SK-N-SH (cell line): ENCODE measurements around the gene DGKE. TPM values are rescaled to one million over a fixed set of nuclear protein-coding genes. Genes with fewer than 3 reads are reported as not detected.

Source experiments
- CTCF ChIA-PET: fragments of 300-600, 350-600 bp; formaldehyde crosslinking; extraction: SDS; loops from one replicate; lab custom pipeline; 2021; lab: Yijun Ruan, JAX
- POLR2A ChIA-PET: fragments of 350-600 bp; sonication (Branson Sonifier 250); formaldehyde crosslinking; extraction: SDS; loops from one replicate; lab custom pipeline; 2020; ENCODE audit warnings: antibody characterized with exemption, inconsistent platforms; lab: Yijun Ruan, JAX
- DNase-seq: peaks from one replicate; pipeline ENCODE4 v3.0.0; 2012
- H2AFZ ChIP-seq: fragments of 200-600 bp; sonication (generic); 2 replicates; pipeline ENCODE4 v1.8.1; 2016; ENCODE audit warnings: antibody characterized with exemption, mild to moderate bottlenecking, low read depth
- H3F3A ChIP-seq: fragments of 200-600 bp; sonication (generic); replicated peaks from 2 replicates; pipeline ENCODE3; 2016; ENCODE audit warnings: antibody characterized with exemption, mild to moderate bottlenecking; ENCODE audit not compliant: insufficient read depth
- H3K27ac ChIP-seq, 2 experiments: fragments of 200-500 bp in 1 of 2; fragments of 200-600 bp in 1 of 2; sonication (Bioruptor generic) in 1 of 2; sonication (generic), shearing (Covaris generic) in 1 of 2; 2 replicates each; pipeline versions ENCODE4 v1.5.1 to v1.6.1; 2014 to 2016; ENCODE audit warnings: low read depth in 2 of 2, inconsistent platforms in 1 of 2, low read length in 1 of 2, mild to moderate bottlenecking in 1 of 2, mixed read lengths in 1 of 2
- H3K27me3 ChIP-seq: fragments of 200-600 bp; sonication (generic), shearing (Covaris generic); 2 replicates; pipeline ENCODE4 v1.6.1; 2016; ENCODE audit warnings: mixed run types; ENCODE audit not compliant: insufficient read depth
- H3K36me3 ChIP-seq, 2 experiments: fragments of 200-500 bp in 1 of 2; fragments of 200-600 bp in 1 of 2; sonication (Bioruptor generic) in 1 of 2; sonication (generic) in 1 of 2; replicated peaks in 1 of 2; 2 replicates each; pipeline versions ENCODE3 to v1.5.1; 2014 to 2016; ENCODE audit warnings: low read length in 1 of 2, mild to moderate bottlenecking in 1 of 2; ENCODE audit not compliant: insufficient read depth in 2 of 2, control insufficient read depth in 1 of 2
- H3K4me1 ChIP-seq, 2 experiments: fragments of 200-500 bp in 1 of 2; fragments of 200-600 bp in 1 of 2; sonication (Bioruptor generic) in 1 of 2; sonication (generic), shearing (Covaris generic) in 1 of 2; 2 replicates each; pipeline versions ENCODE4 v1.5.1 to v1.6.1; 2014 to 2016; ENCODE audit warnings: low read depth in 1 of 2, low read length in 1 of 2, mixed run types in 1 of 2; ENCODE audit not compliant: insufficient read depth in 2 of 2, control insufficient read depth in 1 of 2
- H3K4me2 ChIP-seq: fragments of 200-600 bp; sonication (generic), shearing (Covaris generic); 2 replicates; pipeline ENCODE4 v1.6.1; 2017; ENCODE audit warnings: mixed run types
- H3K4me3 ChIP-seq, 2 experiments: fragments of 200-500 bp in 1 of 2; fragments of 200-600 bp in 1 of 2; sonication (Bioruptor generic) in 1 of 2; sonication (generic), shearing (Covaris generic) in 1 of 2; 2 replicates each; pipeline versions ENCODE4 v1.5.1 to v1.8.1; 2014 to 2016; ENCODE audit warnings: low read depth in 2 of 2, inconsistent platforms in 1 of 2, low read length in 1 of 2, mild to moderate bottlenecking in 1 of 2, mixed read lengths in 1 of 2, moderate library complexity in 1 of 2
- H3K79me2 ChIP-seq: fragments of 200-600 bp; sonication (generic); 2 replicates; pipeline ENCODE4 v1.8.1; 2017; ENCODE audit warnings: mild to moderate bottlenecking; ENCODE audit not compliant: insufficient read depth
- H3K9ac ChIP-seq: fragments of 200-600 bp; sonication (generic); 2 replicates; pipeline ENCODE4 v1.6.1; 2017; ENCODE audit warnings: mixed run types
- H3K9me2 ChIP-seq: fragments of 200-600 bp; sonication (generic); 2 replicates; pipeline ENCODE4 v1.6.1; 2017; ENCODE audit warnings: mixed run types
- H3K9me3 ChIP-seq: fragments of 200-600 bp; sonication (generic); 2 replicates; pipeline ENCODE4 v1.6.1; 2017; ENCODE audit warnings: mixed run types, mild to moderate bottlenecking, moderate library complexity
- H4K20me1 ChIP-seq: fragments of 200-600 bp; sonication (generic); 2 replicates; pipeline ENCODE4 v1.6.1; 2017; ENCODE audit warnings: mild to moderate bottlenecking, mixed run types; ENCODE audit not compliant: insufficient read depth
- CHD2 ChIP-seq: fragments of 150-350 bp; IDR thresholded peaks from 2 replicates; pipeline ENCODE4 v1.6.1; 2018; ENCODE audit warnings: low read length; ENCODE audit not compliant: partially characterized antibody
- CTCF ChIP-seq: fragments of 200-600 bp; sonication (generic); IDR thresholded peaks from 2 replicates; pipeline ENCODE4 v1.6.1; 2017; ENCODE audit warnings: antibody characterized with exemption, mild to moderate bottlenecking, moderate library complexity
- ELF1 ChIP-seq: IDR thresholded peaks from 2 replicates; pipeline ENCODE4 v1.4.0; 2012
- EP300 ChIP-seq, 2 experiments: IDR thresholded peaks; 2 replicates each; pipeline versions ENCODE4 v1.4.0 to v1.6.1; 2012; ENCODE audit warnings: borderline replicate concordance in 1 of 2, low read depth in 1 of 2, low read length in 1 of 2
- FOSL2 ChIP-seq: IDR thresholded peaks from 2 replicates; pipeline ENCODE4 v1.4.0; 2012; ENCODE audit warnings: low read depth, mild to moderate bottlenecking, moderate library complexity, borderline replicate concordance
- FOXM1 ChIP-seq: IDR thresholded peaks from 2 replicates; pipeline ENCODE4 v1.4.0; 2012; ENCODE audit warnings: low read depth, mild to moderate bottlenecking
- GABPA ChIP-seq: IDR thresholded peaks from 2 replicates; pipeline ENCODE4 v1.4.0; 2012; ENCODE audit warnings: low read depth, mild to moderate bottlenecking
- GATA2 ChIP-seq: sonication (generic); formaldehyde crosslinking; IDR thresholded peaks from 2 replicates; pipeline ENCODE4 v1.5.0; 2020; ENCODE audit warnings: mild to moderate bottlenecking, missing genetic modification reagents
- JUND ChIP-seq: IDR thresholded peaks from 2 replicates; pipeline ENCODE4 v1.4.0; 2012
- NFIC ChIP-seq: IDR thresholded peaks from 2 replicates; pipeline ENCODE4 v1.4.0; 2012; ENCODE audit warnings: borderline replicate concordance
- NRF1 ChIP-seq: IDR thresholded peaks from 2 replicates; pipeline ENCODE4 v1.6.1; 2012; ENCODE audit warnings: low read depth, mild to moderate bottlenecking, low read length
- REST ChIP-seq: IDR thresholded peaks from 2 replicates; pipeline ENCODE4 v1.6.1; 2012; ENCODE audit warnings: mild to moderate bottlenecking, low read depth, low read length, moderate library complexity
- RFX5 ChIP-seq: IDR thresholded peaks from 2 replicates; pipeline ENCODE4 v1.6.1; 2012; ENCODE audit warnings: mild to moderate bottlenecking, improper control_type of control experiment, low read length
- RXRA ChIP-seq: IDR thresholded peaks from 2 replicates; pipeline ENCODE4 v1.4.0; 2012; ENCODE audit warnings: low read depth, mild to moderate bottlenecking, borderline replicate concordance
- SMC3 ChIP-seq: IDR thresholded peaks from 2 replicates; pipeline ENCODE4 v1.6.1; 2012; ENCODE audit warnings: low read depth, low read length, improper control_type of control experiment
- TAF1 ChIP-seq: IDR thresholded peaks from 2 replicates; pipeline ENCODE4 v1.6.1; 2012; ENCODE audit warnings: low read depth, mild to moderate bottlenecking, low read length, moderate library complexity, borderline replicate concordance
- YY1 ChIP-seq: IDR thresholded peaks from 2 replicates; pipeline ENCODE4 v1.4.0; 2012; ENCODE audit warnings: low read depth, mild to moderate bottlenecking
- ZBTB33 ChIP-seq: IDR thresholded peaks from 2 replicates; pipeline ENCODE4 v1.4.0; 2012; ENCODE audit warnings: low read depth, borderline replicate concordance
- WGBS: methylation state at CpG from one replicate; pipeline ENCODE4 v1.1.6; 2017; ENCODE audit warnings: low lambda C conversion rate; 5-methylcytosine and 5-hydroxymethylcytosine counted together
- polyA plus RNA-seq, 3 experiments: library from polyadenylated mRNA; depleted of rRNA; stranded (reverse); fragments of >200 nt; gene quantifications; 2 replicates each; pipeline ENCODE4 v1.2.3, GENCODE V29; 2012
- TF ChIP-seq, protein P1 (sequence below): IDR thresholded peaks from 2 replicates; pipeline ENCODE4 v1.4.0; 2012; ENCODE audit warnings: low read depth

DGKE gene
- polyA plus RNA-seq, 1 of the 3 experiments (the other 2 are of a cell fraction) = 2.4 TPM

GRCh38 chr17:56891751-56892150 is 57.8 kb downstream of the DGKE start (continued):
- TF ChIP-seq CTCF (peak; percentile 53), ZBTB33 (no peak), GABPA (no peak), YY1 (no peak)
- TF ChIP-seq, protein P1, sequence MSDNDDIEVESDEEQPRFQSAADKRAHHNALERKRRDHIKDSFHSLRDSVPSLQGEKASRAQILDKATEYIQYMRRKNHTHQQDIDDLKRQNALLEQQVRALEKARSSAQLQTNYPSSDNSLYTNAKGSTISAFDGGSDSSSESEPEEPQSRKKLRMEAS = no peak

DNA sequence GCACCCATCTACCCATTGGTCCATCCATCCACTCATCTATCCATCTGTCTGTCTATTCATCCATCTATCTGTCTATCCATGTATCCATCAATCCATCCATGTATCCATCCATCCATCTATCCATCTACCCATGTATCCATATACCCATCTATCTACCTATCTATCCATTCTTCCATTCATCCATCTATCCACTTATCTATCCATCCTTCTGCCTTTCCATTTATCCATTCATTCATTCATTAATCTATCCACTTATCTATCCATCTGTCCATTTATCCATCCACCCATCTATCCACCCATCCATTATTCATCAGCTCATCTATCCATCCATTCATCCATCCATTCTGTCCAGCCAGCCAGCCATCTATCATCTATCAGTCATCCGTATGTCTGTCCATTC is 58.4 kb downstream of the DGKE start:
- H4K20me1 ChIP-seq = no peaks in the 10 kb centered on the region
- H3K9me2 ChIP-seq = no peaks in the 10 kb centered on the region
- TF ChIP-seq CHD2 (no peak), TAF1 (no peak), NRF1 (no peak), FOSL2 (no peak), GABPA (no peak), SMC3 (no peak), ELF1 (no peak), RFX5 (no peak)
- H3K4me3 ChIP-seq = no peak overlapping the region
- H3K9me3 ChIP-seq = no peaks in the 10 kb centered on the region; the same call in 1 of the 2 replicates
- no peaks in the 10 kb centered on the region for H3K27me3 ChIP-seq
- H3K4me1 ChIP-seq = peaks cover 0 to 3% of the 10 kb centered on the region in 2 experiments; a peak in 1 of 4 replicates
- peaks cover 32 to 56% of the 10 kb centered on the region in 2 experiments for H3K36me3 ChIP-seq
- H3F3A ChIP-seq = peaks cover 5% of the 10 kb centered on the region
- DNase-seq = no peak
- CTCF ChIA-PET = no interaction called here
- no peak overlapping the region for H3K4me2 ChIP-seq
- 100% methylated on average over 1 of the region's 1 CpG for WGBS
- H3K79me2 ChIP-seq = no peaks in the 10 kb centered on the region
- no peak overlapping the region for H3K9ac ChIP-seq
- POLR2A ChIA-PET = no interaction called here
- H2AFZ ChIP-seq = no peak overlapping the region
- H3K27ac ChIP-seq = no peak overlapping the region

DNA sequence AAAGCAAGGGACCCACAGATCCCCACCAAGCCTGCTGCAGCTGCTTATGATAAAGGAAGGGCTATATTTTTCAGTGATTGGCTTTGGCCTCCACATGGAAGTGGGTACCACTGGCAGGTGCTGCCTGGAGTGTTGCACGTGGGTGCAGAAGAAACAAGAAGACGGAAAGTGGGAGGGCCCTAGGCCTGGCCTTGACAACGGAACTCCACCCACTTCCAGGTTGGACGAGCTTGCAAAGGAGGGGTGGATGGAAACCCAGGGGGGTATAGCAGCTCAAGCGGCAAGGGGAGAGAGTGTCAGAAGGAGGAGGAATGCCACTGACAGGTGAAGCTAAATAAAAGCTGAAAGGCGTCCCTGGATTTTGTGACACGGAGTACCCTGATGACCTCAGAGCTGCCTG is 59.6 kb downstream of the DGKE start:
- Histone ChIP-seq H3K9ac (no peak overlapping the region), H4K20me1 (no peaks in the 10 kb centered on the region), H3K79me2 (no peaks in the 10 kb centered on the region), H3K9me2 (no peaks in the 10 kb centered on the region), H3K4me3 (no peak overlapping the region), H3K4me2 (no peak overlapping the region), H3K27ac (no peak overlapping the region), H3K36me3 (peaks cover 25 to 62% of the 10 kb centered on the region in 2 experiments), H3K9me3 (no peaks in the 10 kb centered on the region; the same call in 1 of the 2 replicates), H3K27me3 (no peaks in the 10 kb centered on the region), H3K4me1 (peaks cover 0 to 3% of the 10 kb centered on the region in 2 experiments; a peak in 1 of 4 replicates), H3F3A (peaks cover 5% of the 10 kb centered on the region), H2AFZ (no peak overlapping the region)
- no peak for DNase-seq
- CTCF ChIA-PET = interaction anchor here (1.0 to 1.9 kb wide), 3 partner anchors 9 to 113 kb away, joined by 3 to 5 read pairs (median 4); no protein-coding TSS in a partner anchor
- WGBS = 94% methylated on average over 7 of the region's 7 CpGs
- POLR2A ChIA-PET = interaction anchor here (1.9 kb wide), 1 partner anchor 20 kb away, joined by 7 read pairs; the partner anchor contains the start of gene TRIM25
- TF ChIP-seq REST (no peak), JUND (no peak), RXRA (no peak), FOXM1 (no peak), SMC3 (no peak), EP300 (IDR thresholded peaks at IDR 0.05; ENCODE audit: borderline replicate concordance in 1 of 2, low read depth in 1 of 2, low read length in 1 of 2) (no peak), CHD2 (no peak), NFIC (no peak), GATA2 (CRISPR knock-in tag) (no peak)
